ENCODE results near the gene MYPN.
"Not testable (repeated sequence)": the region's sequence is repeated elsewhere in the genome, so short reads cannot be mapped to it uniquely, and the experiment has no call there.

Gene MYPN

DNA sequence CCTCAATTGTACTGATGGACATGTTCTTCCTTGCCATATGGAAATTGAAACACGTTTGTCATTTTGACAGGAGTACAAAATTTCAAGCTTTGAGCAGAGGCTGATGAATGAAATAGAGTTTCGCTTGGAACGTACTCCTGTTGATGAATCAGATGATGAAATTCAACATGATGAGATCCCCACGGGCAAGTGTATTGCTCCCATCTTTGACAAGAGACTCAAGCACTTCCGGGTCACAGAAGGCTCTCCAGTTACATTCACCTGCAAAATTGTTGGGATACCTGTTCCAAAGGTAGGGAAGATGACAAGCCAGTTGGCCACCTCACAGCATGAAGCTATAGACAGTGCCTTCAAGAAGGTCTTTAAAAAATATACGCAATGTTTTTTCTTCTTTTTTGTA lies 79.5 kb downstream of the MYPN start:
- H3K4me3 Mint-ChIP-seq: no peak overlapping the region
- peaks cover 52% of the 10 kb centered on the region for H3K27me3 Mint-ChIP-seq (ENCODE audit: low read depth)
- no peak overlapping the region for H3K27ac Mint-ChIP-seq
- H3K9me3 Mint-ChIP-seq: no peaks in the 10 kb centered on the region
- H3K4me1 Mint-ChIP-seq (ENCODE audit: low read depth): no peaks in the 10 kb centered on the region
- H3K36me3 Mint-ChIP-seq (ENCODE audit: low read depth): no peaks in the 10 kb centered on the region

DNA sequence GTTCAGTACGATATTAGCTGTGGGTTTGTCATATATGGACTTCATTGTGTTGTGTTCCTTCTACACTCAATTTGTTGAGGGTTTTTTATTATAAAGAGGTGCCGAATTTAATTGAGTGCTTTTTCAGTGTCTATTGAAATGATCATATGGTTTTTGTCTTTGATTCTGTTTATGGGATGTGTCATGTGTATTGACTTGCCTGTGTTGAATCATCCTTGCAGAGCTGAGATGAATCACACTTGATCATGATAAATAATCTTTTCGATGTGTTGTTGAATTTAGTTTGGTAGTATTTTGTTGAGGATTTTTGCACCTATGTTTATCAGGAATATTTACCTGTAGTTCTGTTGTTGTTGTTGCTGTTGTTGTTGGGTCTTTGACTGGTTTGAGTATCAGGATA lies 82.8 kb downstream of the MYPN start:
- peaks cover 34% of the 10 kb centered on the region for H3K27me3 Mint-ChIP-seq (ENCODE audit: low read depth)
- no peaks in the 10 kb centered on the region for H3K9me3 Mint-ChIP-seq
- H3K36me3 Mint-ChIP-seq (ENCODE audit: low read depth): no peaks in the 10 kb centered on the region
- H3K4me1 Mint-ChIP-seq (ENCODE audit: low read depth): no peaks in the 10 kb centered on the region
- H3K4me3 Mint-ChIP-seq: no peak overlapping the region
- H3K27ac Mint-ChIP-seq: no peak overlapping the region

- Mint-ChIP-seq H3K9me3 (no peaks in the 10 kb centered on the region), H3K4me1 (ENCODE audit: low read depth) (peaks cover 1% of the 10 kb centered on the region), H3K27me3 (ENCODE audit: low read depth) (peaks cover 36% of the 10 kb centered on the region), H3K27ac (no peak overlapping the region), H3K36me3 (ENCODE audit: low read depth) (no peaks in the 10 kb centered on the region), H3K4me3 (no peak overlapping the region)
Observed at GRCh38 chr10:68194290-68194689, 85.0 kb downstream of the MYPN start.

GRCh38 chr10:68195776-68196175 lies 86.5 kb downstream of the MYPN start:
- not testable (repeated sequence) for H3K4me1 Mint-ChIP-seq (ENCODE audit: low read depth); H3K4me3 Mint-ChIP-seq; H3K27ac Mint-ChIP-seq; H3K36me3 Mint-ChIP-seq (ENCODE audit: low read depth); H3K9me3 Mint-ChIP-seq
- peaks cover 39% of the 10 kb centered on the region for H3K27me3 Mint-ChIP-seq (ENCODE audit: low read depth)

GRCh38 chr10:68196701-68197100 lies 87.4 kb downstream of the MYPN start:
- Mint-ChIP-seq H3K27me3 (ENCODE audit: low read depth) (peaks cover 38% of the 10 kb centered on the region), H3K4me1 (ENCODE audit: low read depth) (peaks cover 1% of the 10 kb centered on the region), H3K36me3 (ENCODE audit: low read depth) (no peaks in the 10 kb centered on the region), H3K9me3 (no peaks in the 10 kb centered on the region), H3K4me3 (no peak overlapping the region), H3K27ac (no peak overlapping the region)

GRCh38 chr10:68202960-68203353 lies 93.7 kb downstream of the MYPN start:
- Mint-ChIP-seq H3K4me3 (no peak overlapping the region), H3K27me3 (ENCODE audit: low read depth) (peaks cover 23% of the 10 kb centered on the region), H3K9me3 (no peaks in the 10 kb centered on the region), H3K36me3 (ENCODE audit: low read depth) (no peaks in the 10 kb centered on the region), H3K27ac (no peak overlapping the region), H3K4me1 (ENCODE audit: low read depth) (no peaks in the 10 kb centered on the region)

DNA sequence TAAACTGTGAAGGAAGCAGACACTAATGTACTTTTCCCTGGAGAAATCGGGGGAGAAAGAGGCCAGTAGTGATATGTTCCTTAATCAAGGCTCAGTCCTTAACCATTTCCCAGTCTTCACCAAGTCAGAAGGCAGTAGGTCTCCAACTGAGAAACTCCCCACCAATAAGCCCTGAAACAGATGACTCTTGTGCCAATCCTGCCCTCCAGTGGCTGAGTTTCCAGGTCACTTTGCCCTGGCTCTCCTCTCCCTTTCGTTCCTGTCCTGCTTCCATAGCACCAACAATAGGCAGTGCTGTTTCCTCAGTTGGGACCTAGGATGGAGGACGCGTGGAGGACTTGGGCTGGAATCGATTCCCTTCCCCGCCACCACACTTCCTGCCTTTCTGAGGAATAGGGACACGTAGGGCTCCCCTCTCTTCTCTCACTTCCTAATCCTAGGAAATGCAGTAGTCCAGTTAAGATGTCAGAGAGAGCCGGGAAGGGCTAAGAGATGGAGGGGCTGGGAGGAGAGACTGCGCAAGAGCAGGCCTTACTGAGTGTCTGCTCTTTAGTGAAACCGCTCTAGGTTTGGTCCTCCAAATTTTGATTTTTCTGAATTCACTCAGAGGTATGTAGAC lies 99.2 kb downstream of the MYPN start:
- Mint-ChIP-seq H3K4me1 (ENCODE audit: low read depth) (no peaks in the 10 kb centered on the region), H3K27ac (no peak overlapping the region), H3K27me3 (ENCODE audit: low read depth) (peaks cover 22% of the 10 kb centered on the region), H3K36me3 (ENCODE audit: low read depth) (no peaks in the 10 kb centered on the region), H3K9me3 (no peaks in the 10 kb centered on the region), H3K4me3 (no peak overlapping the region)

DNA sequence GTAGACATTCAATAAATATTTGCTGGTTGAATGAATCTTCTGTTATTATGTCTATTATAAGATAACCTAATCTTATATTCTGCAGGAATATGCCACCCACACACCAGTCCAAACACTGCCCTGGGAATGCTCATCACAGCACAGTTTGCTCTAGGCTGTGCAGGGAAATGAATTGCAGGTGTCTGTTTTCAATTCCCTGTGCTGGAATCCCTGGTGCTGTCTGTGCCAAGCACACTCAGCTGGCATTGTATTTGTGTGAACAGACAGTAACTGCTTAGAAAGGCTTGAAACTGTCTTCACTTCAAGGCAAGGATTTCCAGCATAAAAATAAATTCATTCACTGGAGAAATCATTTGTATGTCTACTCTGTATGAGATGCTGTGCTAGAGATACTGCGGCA lies 102.4 kb downstream of the MYPN start:
- no peaks in the 10 kb centered on the region for H3K4me1 Mint-ChIP-seq (ENCODE audit: low read depth)
- no peaks in the 10 kb centered on the region for H3K36me3 Mint-ChIP-seq (ENCODE audit: low read depth)
- H3K4me3 Mint-ChIP-seq: no peak overlapping the region
- H3K27ac Mint-ChIP-seq: no peak overlapping the region
- peaks cover 16% of the 10 kb centered on the region for H3K27me3 Mint-ChIP-seq (ENCODE audit: low read depth)
- H3K9me3 Mint-ChIP-seq: no peaks in the 10 kb centered on the region

DNA sequence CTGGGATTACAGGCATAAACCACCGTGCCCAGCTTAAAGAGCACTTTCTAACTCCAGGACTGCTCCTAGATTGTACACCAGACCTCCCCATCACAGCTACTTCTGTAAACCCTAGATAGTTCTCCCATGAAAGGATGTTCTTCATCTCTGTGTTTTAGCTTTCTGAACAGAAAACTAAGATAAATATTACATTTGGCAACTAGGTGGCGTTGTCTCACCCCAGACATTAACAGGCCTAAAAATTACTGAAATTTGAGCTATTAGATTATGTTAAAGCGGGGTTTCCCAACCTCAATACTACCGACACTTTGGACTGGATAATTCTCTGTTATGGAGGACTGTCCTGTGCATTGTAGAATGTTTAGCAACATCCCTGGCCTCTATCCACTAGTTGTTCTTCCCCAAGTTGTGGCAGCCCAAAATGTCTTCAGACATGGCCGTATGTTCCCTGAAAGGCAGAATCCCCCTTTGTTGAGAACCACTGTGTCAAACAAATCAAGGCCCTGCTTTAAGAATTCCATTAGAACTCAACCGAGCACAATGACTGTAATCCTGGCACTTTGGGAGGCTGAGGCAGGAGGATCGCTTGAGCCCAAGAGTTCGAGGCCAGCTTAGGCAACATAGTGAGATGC lies 103.5 kb downstream of the MYPN start:
- Mint-ChIP-seq H3K36me3 (ENCODE audit: low read depth) (no peaks in the 10 kb centered on the region), H3K27me3 (ENCODE audit: low read depth) (peaks cover 16% of the 10 kb centered on the region), H3K4me3 (no peak overlapping the region), H3K4me1 (ENCODE audit: low read depth) (no peaks in the 10 kb centered on the region), H3K27ac (no peak overlapping the region), H3K9me3 (no peaks in the 10 kb centered on the region)

DNA sequence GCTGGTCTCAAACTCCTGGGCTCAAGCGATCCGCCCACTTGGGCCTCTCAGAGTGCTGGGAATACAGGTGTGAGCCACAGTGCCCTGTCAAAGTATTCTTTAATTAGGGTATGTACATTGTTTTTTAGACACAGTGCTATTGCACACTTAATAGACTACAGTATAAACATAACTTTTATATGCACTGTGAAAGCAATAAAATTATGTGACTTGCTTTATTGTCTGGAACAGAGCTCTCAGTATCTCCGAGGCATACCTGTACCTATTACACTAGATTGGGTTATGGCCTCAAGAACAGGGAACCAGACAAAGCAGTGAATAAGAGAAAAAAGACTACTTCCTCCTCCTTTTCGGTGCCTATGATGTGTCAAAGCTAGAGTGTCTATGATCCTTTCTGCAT lies 109.5 kb downstream of the MYPN start:
- Mint-ChIP-seq H3K27ac (no peak overlapping the region), H3K4me3 (no peak overlapping the region), H3K9me3 (no peaks in the 10 kb centered on the region), H3K4me1 (ENCODE audit: low read depth) (no peaks in the 10 kb centered on the region), H3K27me3 (ENCODE audit: low read depth) (peaks cover 8% of the 10 kb centered on the region), H3K36me3 (ENCODE audit: low read depth) (no peaks in the 10 kb centered on the region)

- Mint-ChIP-seq H3K9me3 (no peaks in the 10 kb centered on the region), H3K4me1 (ENCODE audit: low read depth) (no peaks in the 10 kb centered on the region), H3K4me3 (no peak overlapping the region), H3K36me3 (ENCODE audit: low read depth) (no peaks in the 10 kb centered on the region), H3K27me3 (ENCODE audit: low read depth) (peaks cover 8% of the 10 kb centered on the region), H3K27ac (no peak overlapping the region)
Observed at GRCh38 chr10:68221196-68221595, 111.9 kb downstream of the MYPN start.

- Mint-ChIP-seq H3K36me3 (ENCODE audit: low read depth) (no peaks in the 10 kb centered on the region), H3K27ac (no peak overlapping the region), H3K9me3 (no peaks in the 10 kb centered on the region), H3K27me3 (ENCODE audit: low read depth) (peaks cover 8% of the 10 kb centered on the region), H3K4me3 (no peak overlapping the region), H3K4me1 (ENCODE audit: low read depth) (no peaks in the 10 kb centered on the region)
Observed at GRCh38 chr10:68222391-68222790, 113.1 kb downstream of the MYPN start.

GRCh38 chr10:68223535-68224165 lies 114.4 kb downstream of the MYPN start:
- Mint-ChIP-seq H3K9me3 (no peaks in the 10 kb centered on the region), H3K36me3 (ENCODE audit: low read depth) (no peaks in the 10 kb centered on the region), H3K4me1 (ENCODE audit: low read depth) (no peaks in the 10 kb centered on the region), H3K27ac (no peak overlapping the region), H3K27me3 (ENCODE audit: low read depth) (peaks cover 19% of the 10 kb centered on the region), H3K4me3 (no peak overlapping the region)

GRCh38 chr10:68224810-68225209 lies 115.5 kb downstream of the MYPN start:
- Mint-ChIP-seq H3K4me3 (no peak overlapping the region), H3K9me3 (no peaks in the 10 kb centered on the region), H3K27me3 (ENCODE audit: low read depth) (peaks cover 20% of the 10 kb centered on the region), H3K36me3 (ENCODE audit: low read depth) (no peaks in the 10 kb centered on the region), H3K4me1 (ENCODE audit: low read depth) (no peaks in the 10 kb centered on the region), H3K27ac (no peak overlapping the region)

DNA sequence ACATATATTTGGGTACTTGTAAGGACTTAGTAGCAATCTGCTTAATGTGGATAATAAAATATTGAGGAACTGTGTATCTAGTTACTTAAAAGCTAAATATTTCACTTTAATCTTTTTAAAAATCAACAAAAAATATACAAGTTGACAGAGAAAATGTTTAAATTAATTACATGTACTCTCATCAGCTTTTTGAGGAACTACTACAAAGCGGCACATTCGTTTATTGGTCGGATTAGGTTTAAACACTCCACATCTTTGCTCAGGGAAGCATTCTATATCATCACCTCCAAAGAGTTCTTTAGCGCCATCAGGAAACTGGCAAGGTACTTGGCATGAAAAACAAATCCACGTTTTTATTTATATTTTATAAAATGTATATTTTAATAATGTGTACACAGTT lies 121.0 kb downstream of the MYPN start:
- Mint-ChIP-seq H3K36me3 (ENCODE audit: low read depth) (no peaks in the 10 kb centered on the region), H3K9me3 (no peaks in the 10 kb centered on the region), H3K27ac (no peak overlapping the region), H3K4me1 (ENCODE audit: low read depth) (peaks cover 10% of the 10 kb centered on the region), H3K27me3 (ENCODE audit: low read depth) (peaks cover 52% of the 10 kb centered on the region), H3K4me3 (no peak overlapping the region)
